Naive B cell (primary cell): ENCODE data around the gene PLAAT3. TPM values are rescaled to one million over a fixed set of nuclear protein-coding genes. Genes with fewer than 3 reads are reported as not detected.

Source experiments
- ATAC-seq, 2 donors: fragments of 150-1000 bp; cut with Tn5 transposase; 2 replicates each; pipeline ENCODE4 v1.10.0; 2021; ENCODE audit warnings: low read depth in 2 of 2, mild to moderate bottlenecking in 2 of 2, moderate library complexity in 2 of 2
- DNase-seq: peaks from one replicate; pipeline ENCODE4 v3.0.0; 2022
- H3K27ac Mint-ChIP-seq, 6 donors: one replicate each; pipeline ENCODE4 v1.8.0; 2020 to 2022; ENCODE audit warnings: mild to moderate bottlenecking in 6 of 6, mixed read lengths in 6 of 6, moderate library complexity in 5 of 6, inconsistent platforms in 2 of 6
- H3K27me3 Mint-ChIP-seq, 3 donors: one replicate each; pipeline ENCODE4 v1.8.0; 2021 to 2022; ENCODE audit warnings: mixed read lengths in 3 of 3, mild to moderate bottlenecking in 1 of 3
- H3K36me3 Mint-ChIP-seq, 2 donors: one replicate each; pipeline ENCODE4 v1.8.0; 2020 to 2022; ENCODE audit warnings: mixed read lengths in 2 of 2, inconsistent platforms in 1 of 2, mild to moderate bottlenecking in 1 of 2
- H3K4me1 Mint-ChIP-seq, 3 donors: one replicate each; pipeline ENCODE4 v1.8.0; 2020 to 2022; ENCODE audit warnings: mixed read lengths in 3 of 3, inconsistent platforms in 1 of 3, mild to moderate bottlenecking in 1 of 3, moderate library complexity in 1 of 3
- H3K4me3 Mint-ChIP-seq, 8 donors: one replicate each; pipeline ENCODE4 v1.8.0; 2020 to 2022; ENCODE audit warnings: mild to moderate bottlenecking in 8 of 8, mixed read lengths in 8 of 8, moderate library complexity in 8 of 8, inconsistent platforms in 2 of 8
- H3K9me3 Mint-ChIP-seq, 7 donors: one replicate each; pipeline ENCODE4 v1.8.0; 2020 to 2022; ENCODE audit warnings: mixed read lengths in 7 of 7, mild to moderate bottlenecking in 5 of 7, inconsistent platforms in 2 of 7, moderate library complexity in 1 of 7
- polyA plus RNA-seq, 6 donors: library from polyadenylated mRNA; unstranded; fragments of 300-500 nt; fragmentation: Illumina TruSeq; gene quantifications; one replicate each; pipeline ENCODE4 v1.2.3, GENCODE V29; 2021; ENCODE audit warnings: low read depth in 6 of 6

Gene PLAAT3
- polyA plus RNA-seq, 6 donors from 2014 or later: 0.21 to 0.40 (median 0.38) TPM; not detected in 3

- ATAC-seq: peak; percentile 24 to 35
- DNase-seq: no peak
- Mint-ChIP-seq H3K27ac (peak overlapping the region in 5 of 6 donors; percentile 49 to 95 (median 93)), H3K27me3 (peaks cover 0 to 5% (median 0%) of the 10 kb centered on the region in 3 donors), H3K4me3 (peak overlapping the region; percentile 63 to 90 (median 80)), H3K36me3 (no peaks in the 10 kb centered on the region), H3K9me3 (peaks cover 0 to 7% (median 4%) of the 10 kb centered on the region in 7 donors), H3K4me1 (peaks cover 35 to 41% (median 41%) of the 10 kb centered on the region in 3 donors)
These were observed 40.1 kb downstream of the PLAAT3 start for GRCh38 chr11:63573881-63574855.

GRCh38 chr11:63572026-63572688, 42.1 kb downstream of the PLAAT3 start:
- peak; percentile 34 for DNase-seq
- Mint-ChIP-seq H3K27ac (peak overlapping the region in 5 of 6 donors; percentile 34 to 94 (median 93)), H3K27me3 (peaks cover 0 to 5% (median 0%) of the 10 kb centered on the region in 3 donors), H3K4me3 (peak overlapping the region in 7 of 8 donors; percentile 28 to 67 (median 55)), H3K36me3 (no peaks in the 10 kb centered on the region), H3K4me1 (peaks cover 40 to 49% (median 46%) of the 10 kb centered on the region in 3 donors), H3K9me3 (peaks cover 0 to 4% (median 0%) of the 10 kb centered on the region in 7 donors)
- ATAC-seq: peak; percentile 75 to 77

GRCh38 chr11:63569570-63569969, 44.7 kb downstream of the PLAAT3 start:
- Mint-ChIP-seq H3K27ac (peak overlapping the region in 3 of 6 donors; percentile 47 to 98 (median 91)), H3K9me3 (peaks cover 0 to 4% (median 0%) of the 10 kb centered on the region in 7 donors), H3K36me3 (no peaks in the 10 kb centered on the region), H3K4me3 (no peak overlapping the region), H3K27me3 (no peaks in the 10 kb centered on the region), H3K4me1 (peaks cover 45 to 60% (median 49%) of the 10 kb centered on the region in 3 donors)
- ATAC-seq (no peak), DNase-seq (no peak)

- no peaks in the 10 kb centered on the region for H3K36me3 Mint-ChIP-seq
- peaks cover 0 to 2% (median 0%) of the 10 kb centered on the region in 7 donors for H3K9me3 Mint-ChIP-seq
- peaks cover 0 to 9% (median 0%) of the 10 kb centered on the region in 3 donors for H3K27me3 Mint-ChIP-seq
- H3K4me1 Mint-ChIP-seq: peaks cover 34 to 52% (median 43%) of the 10 kb centered on the region in 3 donors
- peak overlapping the region; percentile 98 to 100 (median 99) for H3K27ac Mint-ChIP-seq
- DNase-seq: peak; percentile 93
- H3K4me3 Mint-ChIP-seq: peak overlapping the region; percentile 3 to 82 (median 54)
- ATAC-seq: peak; percentile 83 to 85
These were observed 47.0 kb downstream of the PLAAT3 start for GRCh38 chr11:63567044-63567840.

- ATAC-seq (no peak), DNase-seq (no peak)
- peaks cover 0 to 2% (median 0%) of the 10 kb centered on the region in 7 donors for H3K9me3 Mint-ChIP-seq
- H3K4me3 Mint-ChIP-seq: no peak overlapping the region
- peaks cover 22 to 49% (median 27%) of the 10 kb centered on the region in 3 donors for H3K4me1 Mint-ChIP-seq
- peaks cover 4 to 23% (median 14%) of the 10 kb centered on the region in 3 donors for H3K27me3 Mint-ChIP-seq
- no peaks in the 10 kb centered on the region for H3K36me3 Mint-ChIP-seq
- H3K27ac Mint-ChIP-seq: peak overlapping the region; percentile 24 to 100 (median 92)
These were observed 49.4 kb downstream of the PLAAT3 start for GRCh38 chr11:63564784-63565350.

GRCh38 chr11:63564056-63564774, 50.0 kb downstream of the PLAAT3 start:
- H3K27me3 Mint-ChIP-seq: peaks cover 6 to 26% (median 17%) of the 10 kb centered on the region in 3 donors
- no peak for ATAC-seq
- DNase-seq: no peak
- H3K36me3 Mint-ChIP-seq: no peaks in the 10 kb centered on the region
- H3K4me3 Mint-ChIP-seq: no peak overlapping the region
- H3K27ac Mint-ChIP-seq: peak overlapping the region in 4 of 6 donors; percentile 89 to 100 (median 98)
- H3K4me1 Mint-ChIP-seq: peaks cover 22 to 49% (median 27%) of the 10 kb centered on the region in 3 donors
- H3K9me3 Mint-ChIP-seq: peaks cover 0 to 2% (median 0%) of the 10 kb centered on the region in 7 donors

GRCh38 chr11:63563201-63564055, 50.8 kb downstream of the PLAAT3 start, which contains the start of gene PLAAT2:
PLAAT2 (minus strand) TSS chr11:63563379; CDS start chr11:63563324, 55 bp downstream.
- H3K9me3 Mint-ChIP-seq: peaks cover 0 to 2% (median 0%) of the 10 kb centered on the region in 7 donors
- H3K27ac Mint-ChIP-seq: peak within 1 kb of the TSS in 5 of 6 donors; percentile 62 to 98 (median 92)
- ATAC-seq (no peak), DNase-seq (no peak)
- peak within 1 kb of the TSS in 1 of 8 donors; percentile 6 for H3K4me3 Mint-ChIP-seq
- H3K36me3 Mint-ChIP-seq: no peaks in the 10 kb centered on the region
- H3K4me1 Mint-ChIP-seq: peaks cover 17 to 46% (median 27%) of the 10 kb centered on the region in 3 donors
- peaks cover 6 to 26% (median 17%) of the 10 kb centered on the region in 3 donors for H3K27me3 Mint-ChIP-seq

GRCh38 chr11:63560506-63561180, 53.6 kb downstream of the PLAAT3 start:
- H3K36me3 Mint-ChIP-seq: no peaks in the 10 kb centered on the region
- H3K27me3 Mint-ChIP-seq: peaks cover 6 to 26% (median 17%) of the 10 kb centered on the region in 3 donors
- H3K27ac Mint-ChIP-seq: peak overlapping the region in 1 of 6 donors; percentile 51
- ATAC-seq: no peak
- peak overlapping the region in 1 of 8 donors; percentile 33 for H3K4me3 Mint-ChIP-seq
- no peaks in the 10 kb centered on the region for H3K9me3 Mint-ChIP-seq
- no peak for DNase-seq
- peaks cover 13 to 27% (median 15%) of the 10 kb centered on the region in 3 donors for H3K4me1 Mint-ChIP-seq

- Mint-ChIP-seq H3K27me3 (peaks cover 6 to 24% (median 17%) of the 10 kb centered on the region in 3 donors), H3K9me3 (no peaks in the 10 kb centered on the region), H3K4me1 (peaks cover 8 to 23% (median 10%) of the 10 kb centered on the region in 3 donors), H3K4me3 (no peak overlapping the region), H3K36me3 (no peaks in the 10 kb centered on the region), H3K27ac (no peak overlapping the region)
- no peak for ATAC-seq
- DNase-seq: no peak
These were observed 55.6 kb downstream of the PLAAT3 start for GRCh38 chr11:63558459-63559157.

GRCh38 chr11:63557570-63557969, 56.7 kb downstream of the PLAAT3 start:
- Mint-ChIP-seq H3K27ac (peak overlapping the region in 1 of 6 donors; percentile 87), H3K9me3 (no peaks in the 10 kb centered on the region), H3K27me3 (peaks cover 6 to 20% (median 17%) of the 10 kb centered on the region in 3 donors), H3K4me3 (no peak overlapping the region), H3K36me3 (no peaks in the 10 kb centered on the region), H3K4me1 (peaks cover 14 to 29% (median 18%) of the 10 kb centered on the region in 3 donors)
- no peak for ATAC-seq
- no peak for DNase-seq
